Measurements from ENCODE around the gene CLPTM1L.
A peak's percentile ranks its signal among the peaks of the same experiment; 100 is the strongest.
"Not testable (repeated sequence)": the region's sequence is repeated elsewhere in the genome, so short reads cannot be mapped to it uniquely, and the experiment has no call there.

CLPTM1L gene

DNA sequence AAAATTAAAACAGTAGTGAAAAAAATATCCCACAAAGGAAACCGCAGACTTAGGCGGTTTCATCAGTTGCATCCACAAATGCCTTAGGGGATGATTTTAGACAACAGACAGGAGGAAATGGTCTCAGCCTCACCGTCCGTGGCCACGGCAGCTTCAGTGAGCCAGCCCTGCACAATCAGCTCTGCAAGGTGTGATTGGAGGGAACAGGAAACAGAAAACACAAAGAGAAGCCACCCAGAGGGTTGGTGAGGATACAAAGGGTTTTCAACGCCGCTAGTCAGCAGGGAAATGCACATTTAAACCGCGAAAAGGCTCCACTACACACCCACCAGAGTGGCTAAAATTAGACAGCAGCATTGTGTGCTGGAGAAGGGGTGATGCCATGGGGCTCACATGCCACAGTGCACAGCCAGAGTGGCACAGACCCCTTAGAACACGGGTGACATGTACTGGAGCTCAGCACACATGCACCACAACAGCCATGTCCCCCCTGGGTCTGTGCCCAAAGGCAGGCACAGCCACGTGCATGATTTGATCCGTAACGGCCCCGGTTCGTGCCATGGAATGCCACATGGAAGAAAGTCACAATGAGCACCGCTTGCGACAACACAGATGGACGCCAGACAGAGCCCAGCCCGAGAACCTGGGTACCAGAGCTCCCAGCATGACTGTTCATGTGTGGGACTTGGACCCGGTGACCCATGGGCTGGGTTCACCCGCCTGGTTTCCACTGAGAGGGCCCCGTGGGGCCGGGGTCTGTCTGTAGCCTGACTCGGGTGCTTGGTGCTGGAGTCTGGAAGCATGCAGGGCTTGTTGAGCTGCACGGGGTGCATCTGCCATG, 31.7 kb downstream of the CLPTM1L start:
- no peak for DNase-seq (ENCODE audit: low spot score)

GRCh38 chr5:1312206-1312605, 32.7 kb downstream of the CLPTM1L start:
- no peak for DNase-seq (ENCODE audit: low spot score)

DNA sequence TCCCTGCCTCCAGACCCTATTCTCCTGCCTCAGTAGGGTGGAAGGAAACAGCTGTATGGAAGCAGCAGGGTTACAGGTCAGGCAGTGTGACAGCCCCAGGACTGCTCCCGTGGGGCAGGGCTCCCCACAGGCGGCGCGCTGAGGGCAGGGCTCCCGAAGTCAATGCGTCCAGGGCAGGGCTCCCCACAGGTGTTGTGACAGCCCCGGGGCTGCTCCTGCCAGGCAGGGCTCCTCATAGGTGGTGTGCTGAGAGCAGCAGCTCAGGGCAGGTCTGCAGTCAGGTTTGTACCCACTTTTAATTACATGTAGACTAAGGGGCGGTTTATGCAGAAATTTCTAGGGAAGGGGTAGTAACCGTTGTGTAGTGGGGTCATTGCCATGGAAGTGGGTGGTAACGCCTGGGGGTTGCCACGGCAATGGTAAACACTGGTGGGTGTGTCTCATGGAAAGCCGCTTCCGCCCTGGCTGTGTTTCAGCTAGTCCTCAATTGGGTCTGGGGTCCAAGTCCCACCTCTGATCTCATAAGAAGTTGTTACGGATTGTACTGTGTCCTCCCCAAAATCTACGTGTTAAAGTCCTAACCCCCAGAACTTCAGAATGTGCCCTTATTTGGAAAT, 33.4 kb downstream of the CLPTM1L start:
- DNase-seq (ENCODE audit: low spot score), result no peak

GRCh38 chr5:1310118-1310517, 34.8 kb downstream of the CLPTM1L start:
- DNase-seq (ENCODE audit: low spot score), result no peak

- no peak for DNase-seq (ENCODE audit: low spot score)
Observed at GRCh38 chr5:1304033-1304432, 40.9 kb downstream of the CLPTM1L start.

- DNase-seq (ENCODE audit: low spot score), result no peak
Observed at GRCh38 chr5:1302258-1302657, 42.6 kb downstream of the CLPTM1L start.

DNA sequence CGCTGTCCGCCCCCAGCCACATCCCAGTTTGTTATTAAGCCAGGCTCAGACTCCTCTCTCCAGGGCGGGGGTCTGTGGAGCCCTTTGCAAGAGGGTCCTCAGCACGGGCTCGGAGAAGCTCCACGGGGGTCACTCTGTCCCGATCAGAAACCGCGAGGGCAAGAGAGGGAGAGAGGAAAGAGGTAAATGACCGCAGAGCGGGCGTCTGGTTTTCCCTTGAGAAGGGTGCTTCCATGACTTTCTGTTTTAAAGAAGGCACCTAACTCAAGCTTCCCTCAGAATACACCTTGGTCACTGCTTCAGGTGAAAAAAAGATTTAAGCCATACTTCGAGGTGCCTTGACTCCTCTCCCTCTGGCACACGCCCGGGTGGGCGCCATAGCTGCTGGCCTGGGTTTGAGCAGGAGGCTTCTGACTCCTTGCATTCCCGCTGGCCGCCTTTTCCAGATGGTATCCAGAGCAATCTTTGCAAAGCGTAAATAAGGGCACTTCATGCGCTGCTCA, 44.3 kb downstream of the CLPTM1L start:
- DNase-seq (ENCODE audit: low spot score), result no peak

GRCh38 chr5:1299961-1300360, 44.9 kb downstream of the CLPTM1L start:
- DNase-seq (ENCODE audit: low spot score), result no peak

DNA sequence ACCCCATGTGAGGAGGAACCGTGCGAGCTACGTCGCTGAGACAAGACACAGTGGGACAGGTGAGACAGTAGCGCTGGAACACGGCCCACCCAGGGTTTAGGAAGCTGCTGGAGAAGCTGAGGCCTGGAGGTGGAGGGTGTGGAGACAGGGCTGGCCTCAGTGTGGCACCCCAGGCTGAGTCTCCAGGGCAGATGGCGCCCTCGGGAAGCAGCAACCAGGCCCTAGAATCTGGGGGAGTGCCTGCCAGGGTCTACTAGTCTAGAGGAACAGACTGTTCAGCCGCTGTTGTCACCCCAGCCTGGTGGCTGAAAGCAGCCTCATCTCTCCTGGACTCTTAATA, 45.4 kb downstream of the CLPTM1L start:
- DNase-seq (ENCODE audit: low spot score), result no peak

DNA sequence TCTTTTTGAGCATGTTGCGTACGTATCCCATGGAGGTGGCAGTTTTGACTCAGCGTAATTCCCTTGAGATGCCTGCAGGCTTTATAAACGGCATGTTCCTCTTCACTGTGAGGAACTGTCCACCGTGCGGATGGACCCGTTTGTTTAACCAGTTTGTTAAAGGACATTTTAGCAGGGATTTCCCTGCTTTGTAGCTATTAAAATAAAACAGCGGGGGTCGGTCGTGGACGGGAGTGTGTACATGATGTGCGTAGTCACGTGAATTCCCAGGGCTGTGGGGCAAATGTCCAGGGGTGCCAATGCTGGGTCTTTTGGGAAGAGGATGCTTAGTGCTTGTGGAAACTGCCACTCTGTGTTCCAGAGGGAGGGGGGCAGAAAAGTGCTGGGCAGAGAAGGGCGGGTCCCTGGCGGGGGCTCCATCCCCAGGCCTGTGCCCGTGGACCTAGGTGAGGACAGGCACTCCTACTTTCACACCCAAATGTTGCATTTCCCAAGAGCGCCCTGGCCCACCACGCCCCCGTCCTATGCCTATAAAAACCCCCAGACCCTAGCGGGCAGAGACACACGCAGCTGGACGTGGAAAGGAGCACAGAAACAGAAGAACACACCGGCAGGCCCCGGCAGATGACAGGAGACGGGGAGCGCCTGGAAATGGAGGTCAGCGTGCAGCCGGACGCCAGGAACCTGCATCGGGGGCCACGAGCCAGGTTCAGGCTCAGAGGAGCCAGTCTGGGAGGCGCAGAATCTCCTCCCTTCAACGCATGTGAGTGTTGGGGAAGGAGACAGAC, 46.0 kb downstream of the CLPTM1L start:
- no peak for DNase-seq (ENCODE audit: low spot score)

- no peak for DNase-seq (ENCODE audit: low spot score)
Observed at GRCh38 chr5:1298067-1298551, 46.8 kb downstream of the CLPTM1L start.

DNA sequence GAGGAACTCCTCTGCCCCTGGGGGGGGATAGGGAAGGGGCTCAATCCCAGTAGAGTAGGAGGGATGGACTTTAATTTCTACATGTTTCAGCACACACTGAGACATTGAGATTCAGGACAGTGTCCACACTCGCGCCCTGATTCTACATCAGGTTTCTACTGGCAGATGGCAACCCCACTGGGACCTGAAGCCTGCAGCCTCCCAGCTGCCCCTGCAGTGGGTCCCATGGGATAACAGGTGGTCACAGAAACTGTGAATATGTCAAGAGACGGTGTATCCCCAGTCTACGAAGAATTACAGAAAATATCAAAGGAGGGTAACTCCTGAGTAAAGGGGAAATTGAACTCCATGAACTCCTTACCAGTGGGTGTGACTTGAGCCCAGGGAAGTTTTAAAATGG, 47.7 kb downstream of the CLPTM1L start:
- DNase-seq (ENCODE audit: low spot score), result no peak

DNA sequence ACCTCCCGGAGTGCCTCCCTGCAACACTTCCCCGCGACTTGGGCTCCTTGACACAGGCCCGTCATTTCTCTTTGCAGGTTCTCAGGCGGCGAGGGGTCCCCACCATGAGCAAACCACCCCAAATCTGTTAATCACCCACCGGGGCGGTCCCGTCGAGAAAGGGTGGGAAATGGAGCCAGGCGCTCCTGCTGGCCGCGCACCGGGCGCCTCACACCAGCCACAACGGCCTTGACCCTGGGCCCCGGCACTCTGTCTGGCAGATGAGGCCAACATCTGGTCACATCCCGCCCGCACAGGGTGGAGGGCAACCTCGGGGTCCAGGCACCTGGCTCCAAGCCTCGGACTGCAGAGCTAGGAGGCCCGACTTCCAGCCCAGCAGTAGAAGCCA, 49.3 kb downstream of the CLPTM1L start:
- DNase-seq (ENCODE audit: low spot score), result no peak

DNA sequence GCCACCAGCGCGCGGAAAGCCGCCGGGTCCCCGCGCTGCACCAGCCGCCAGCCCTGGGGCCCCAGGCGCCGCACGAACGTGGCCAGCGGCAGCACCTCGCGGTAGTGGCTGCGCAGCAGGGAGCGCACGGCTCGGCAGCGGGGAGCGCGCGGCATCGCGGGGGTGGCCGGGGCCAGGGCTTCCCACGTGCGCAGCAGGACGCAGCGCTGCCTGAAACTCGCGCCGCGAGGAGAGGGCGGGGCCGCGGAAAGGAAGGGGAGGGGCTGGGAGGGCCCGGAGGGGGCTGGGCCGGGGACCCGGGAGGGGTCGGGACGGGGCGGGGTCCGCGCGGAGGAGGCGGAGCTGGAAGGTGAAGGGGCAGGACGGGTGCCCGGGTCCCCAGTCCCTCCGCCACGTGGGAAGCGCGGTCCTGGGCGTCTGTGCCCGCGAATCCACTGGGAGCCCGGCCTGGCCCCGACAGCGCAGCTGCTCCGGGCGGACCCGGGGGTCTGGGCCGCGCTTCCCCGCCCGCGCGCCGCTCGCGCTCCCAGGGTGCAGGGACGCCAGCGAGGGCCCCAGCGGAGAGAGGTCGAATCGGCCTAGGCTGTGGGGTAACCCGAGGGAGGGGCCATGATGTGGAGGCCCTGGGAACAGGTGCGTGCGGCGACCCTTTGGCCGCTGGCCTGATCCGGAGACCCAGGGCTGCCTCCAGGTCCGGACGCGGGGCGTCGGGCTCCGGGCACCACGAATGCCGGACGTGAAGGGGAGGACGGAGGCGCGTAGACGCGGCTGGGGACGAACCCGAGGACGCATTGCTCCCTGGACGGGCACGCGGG, 49.9 kb downstream of the CLPTM1L start, which contains the start of gene TERT:
TERT (minus strand) TSS at position 234 of the 815 bp plus-strand sequence; CDS start at position 155, 79 bp downstream.
- DNase-seq (ENCODE audit: low spot score), result peak; percentile 93

GRCh38 chr5:1294206-1294834, 50.6 kb downstream of the CLPTM1L start:
- DNase-seq (ENCODE audit: low spot score), result peak; percentile 63

GRCh38 chr5:1293416-1294205, 51.3 kb downstream of the CLPTM1L start:
- DNase-seq (ENCODE audit: low spot score), result no peak

DNA sequence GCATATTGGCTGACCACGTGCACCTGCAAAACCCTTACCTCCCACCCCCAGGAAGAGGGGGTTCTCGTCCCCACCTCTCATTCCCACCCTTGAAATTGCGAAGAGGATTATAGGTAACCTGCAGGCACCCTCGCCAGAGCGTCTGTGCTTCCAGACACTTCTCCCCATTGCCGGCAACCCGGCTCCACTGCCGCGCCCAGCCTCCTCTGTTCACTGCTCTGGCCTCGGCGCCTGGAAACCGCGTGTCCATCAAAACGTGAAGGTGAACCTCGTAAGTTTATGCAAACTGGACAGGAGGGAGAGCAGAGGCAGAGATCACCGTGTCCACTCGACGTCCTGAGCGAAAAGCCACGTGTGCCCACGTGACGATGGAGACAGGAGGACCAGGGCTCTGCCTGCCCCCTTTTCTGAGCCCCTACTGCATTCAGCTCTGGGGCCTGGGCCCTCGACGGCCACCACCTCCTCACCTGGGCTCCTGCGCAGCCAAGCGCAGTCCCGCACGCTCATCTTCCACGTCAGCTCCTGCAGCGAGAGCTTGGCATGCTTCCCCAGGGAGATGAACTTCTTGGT, 52.0 kb downstream of the CLPTM1L start:
- DNase-seq (ENCODE audit: low spot score), result no peak

DNA sequence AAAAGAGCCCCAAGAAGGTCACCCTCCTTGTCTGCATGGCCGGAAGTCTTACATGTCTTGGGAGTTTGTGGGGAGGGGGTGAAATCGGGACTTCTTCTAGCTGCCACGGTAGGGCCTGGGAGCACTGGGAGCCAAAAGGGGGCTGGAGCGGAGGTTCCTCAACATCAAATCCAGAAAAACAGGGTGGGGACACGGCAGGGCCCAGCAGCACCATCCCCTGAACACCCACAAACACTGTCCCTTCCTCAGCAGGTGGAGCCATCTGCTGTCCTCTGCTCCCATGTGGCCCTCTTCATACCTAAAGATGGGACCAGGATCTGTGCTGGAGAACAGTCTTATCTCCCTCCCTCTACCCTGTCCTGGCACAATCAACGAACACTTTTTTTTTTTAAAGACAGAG, 52.8 kb downstream of the CLPTM1L start:
- peak; percentile 1 for DNase-seq (ENCODE audit: low spot score)

DNA sequence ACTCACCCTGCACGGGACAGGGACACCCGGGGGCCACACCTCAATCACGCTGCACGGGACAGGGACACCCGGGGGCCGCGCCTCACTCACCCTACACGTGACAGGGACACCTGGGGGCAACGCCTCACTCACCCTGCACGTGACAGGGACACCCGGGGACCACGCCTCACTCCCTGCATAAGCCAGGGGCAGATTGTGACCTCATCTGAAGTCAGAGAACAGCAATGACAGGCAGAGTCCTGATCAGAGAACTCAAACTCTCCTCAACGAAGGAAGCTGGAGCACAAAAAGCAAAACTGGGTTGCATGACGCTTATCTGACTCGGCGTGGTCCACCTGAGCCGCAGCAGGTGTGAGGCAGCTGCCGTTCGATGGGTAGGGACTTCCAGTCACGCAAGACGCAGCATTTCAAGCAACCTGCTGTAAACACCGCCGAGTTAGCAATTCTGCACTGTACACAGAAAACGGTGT, 53.3 kb downstream of the CLPTM1L start:
- DNase-seq (ENCODE audit: low spot score), result no peak

- not testable (repeated sequence) for DNase-seq (ENCODE audit: low spot score)
Observed at GRCh38 chr5:1290956-1291355, 53.9 kb downstream of the CLPTM1L start.
